Gastroesophageal sphincter (tissue), 4 donors: ENCODE data around the gene KAT7. TPM values are rescaled to one million over a fixed set of nuclear protein-coding genes. Genes with fewer than 3 reads are reported as not detected.

ENCODE experiments used
- ATAC-seq: fragments of 150-250 bp; one replicate; pipeline ENCODE4 v1.9.1; 2016; ENCODE audit warnings: mild to moderate bottlenecking, moderate library complexity
- H3K27ac ChIP-seq, 4 donors: fragments of 200-600 bp; sonication (generic) in 3 of 4; 1 replicate in 3 of 4; 2 replicates in 1 of 4; pipeline ENCODE4 v1.5.1; 2016 to 2019
- H3K27me3 ChIP-seq: fragments of 200-600 bp; sonication (generic); one replicate; pipeline ENCODE4 v1.5.1; 2019
- H3K36me3 ChIP-seq, 2 donors: fragments of 200-600 bp; sonication (generic); one replicate each; pipeline ENCODE4 v1.5.1; 2019; ENCODE audit warnings: control low read depth in 1 of 2
- H3K4me1 ChIP-seq, 3 donors: fragments of 200-600 bp; sonication (generic); 1 replicate in 2 of 3; 2 replicates in 1 of 3; pipeline ENCODE4 v1.5.1; 2016 to 2019; ENCODE audit warnings: control low read depth in 2 of 3
- H3K4me3 ChIP-seq, 2 donors: fragments of 200-600 bp; sonication (generic); one replicate each; pipeline ENCODE4 v1.5.1; 2019; ENCODE audit warnings: mild to moderate bottlenecking in 1 of 2, moderate library complexity in 1 of 2
- H3K9me3 ChIP-seq, 3 donors: fragments of 200-600 bp; sonication (generic); one replicate each; pipeline ENCODE4 v1.5.1; 2017 to 2019; ENCODE audit warnings: control low read depth in 2 of 3
- EP300 ChIP-seq: sonication (generic); formaldehyde crosslinking; IDR thresholded peaks from one replicate; pipeline ENCODE4 v1.6.1; 2017; ENCODE audit warnings: antibody characterized with exemption, mild to moderate bottlenecking
- POLR2A ChIP-seq, 2 donors: fragments of 450-650 bp; IDR thresholded peaks; one replicate each; pipeline ENCODE4 v1.6.1; 2017; ENCODE audit warnings: antibody characterized with exemption in 2 of 2, mild to moderate bottlenecking in 2 of 2, moderate library complexity in 1 of 2
- POLR2AphosphoS5 ChIP-seq: sonication (generic); formaldehyde crosslinking; IDR thresholded peaks from one replicate; pipeline ENCODE4 v1.6.1; 2017; ENCODE audit warnings: antibody characterized with exemption
- WGBS, 2 donors: methylation state at CpG; one replicate each; pipeline ENCODE4 v1.1.5; 2018; ENCODE audit warnings: low coverage in 1 of 2; 5-methylcytosine and 5-hydroxymethylcytosine counted together
- total RNA-seq, 4 donors: library from RNA; depleted of rRNA; stranded (reverse); fragments of >200 nt; gene quantifications; one replicate each; pipeline ENCODE4 v1.1.0, GENCODE V29; 2016
- TF ChIP-seq, protein P1 (sequence below), 4 experiments: fragments of 200-600 bp in 2 of 4; fragments of 450-650 bp in 2 of 4; sonication (generic) in 1 of 4; IDR thresholded peaks; one replicate each; pipeline ENCODE4 v1.5.1; 2017 to 2019; ENCODE audit warnings: antibody characterized with exemption in 4 of 4, mild to moderate bottlenecking in 2 of 4, moderate library complexity in 2 of 4

The KAT7 gene
- total RNA-seq, 4 donors from 2014 or later: 37.7 to 54.1 (median 46.1) TPM

DNA sequence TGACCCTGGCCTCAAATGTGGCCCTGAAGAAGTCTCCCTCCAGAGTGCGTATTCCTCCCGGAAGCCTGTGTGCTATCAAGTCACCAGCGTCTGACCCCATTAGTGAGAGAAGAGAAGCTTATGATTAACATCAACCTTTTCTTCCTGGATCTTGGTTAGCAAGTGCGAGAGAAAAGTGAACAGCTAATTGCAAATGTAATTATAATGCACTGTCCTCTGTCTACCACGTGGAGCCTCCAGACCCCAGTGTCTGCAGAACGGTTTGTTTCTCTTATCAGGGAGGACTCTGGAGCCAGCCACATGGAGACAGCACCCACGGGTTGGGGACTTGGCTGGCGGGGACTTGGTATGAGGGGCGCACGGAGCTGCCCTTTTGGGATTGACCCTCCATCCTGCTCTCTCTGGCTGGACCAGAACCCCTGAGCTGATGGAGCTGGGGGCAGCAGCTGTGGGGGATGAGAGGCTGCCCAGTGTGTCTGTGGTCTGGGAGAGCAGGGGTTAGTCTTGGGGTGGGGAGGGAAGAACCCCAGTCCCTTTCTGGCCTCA, 65.1 kb downstream of the KAT7 start:
- H3K27ac ChIP-seq: no peak overlapping the region
- peaks cover 0 to 19% (median 8%) of the 10 kb centered on the region in 3 donors for H3K4me1 ChIP-seq
- ATAC-seq: no peak
- H3K9me3 ChIP-seq: no peaks in the 10 kb centered on the region
- no peaks in the 10 kb centered on the region for H3K36me3 ChIP-seq
- H3K4me3 ChIP-seq: no peak overlapping the region
- H3K27me3 ChIP-seq: no peaks in the 10 kb centered on the region
- WGBS, 2 donors: 64 to 70% methylated on average over 3 to 4 of the region's 10 CpGs
- TF ChIP-seq POLR2AphosphoS5: no peak
- TF ChIP-seq, protein P1, sequence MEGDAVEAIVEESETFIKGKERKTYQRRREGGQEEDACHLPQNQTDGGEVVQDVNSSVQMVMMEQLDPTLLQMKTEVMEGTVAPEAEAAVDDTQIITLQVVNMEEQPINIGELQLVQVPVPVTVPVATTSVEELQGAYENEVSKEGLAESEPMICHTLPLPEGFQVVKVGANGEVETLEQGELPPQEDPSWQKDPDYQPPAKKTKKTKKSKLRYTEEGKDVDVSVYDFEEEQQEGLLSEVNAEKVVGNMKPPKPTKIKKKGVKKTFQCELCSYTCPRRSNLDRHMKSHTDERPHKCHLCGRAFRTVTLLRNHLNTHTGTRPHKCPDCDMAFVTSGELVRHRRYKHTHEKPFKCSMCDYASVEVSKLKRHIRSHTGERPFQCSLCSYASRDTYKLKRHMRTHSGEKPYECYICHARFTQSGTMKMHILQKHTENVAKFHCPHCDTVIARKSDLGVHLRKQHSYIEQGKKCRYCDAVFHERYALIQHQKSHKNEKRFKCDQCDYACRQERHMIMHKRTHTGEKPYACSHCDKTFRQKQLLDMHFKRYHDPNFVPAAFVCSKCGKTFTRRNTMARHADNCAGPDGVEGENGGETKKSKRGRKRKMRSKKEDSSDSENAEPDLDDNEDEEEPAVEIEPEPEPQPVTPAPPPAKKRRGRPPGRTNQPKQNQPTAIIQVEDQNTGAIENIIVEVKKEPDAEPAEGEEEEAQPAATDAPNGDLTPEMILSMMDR (IDR thresholded peaks at IDR 0.05): no peak
- no peak for TF ChIP-seq POLR2A (IDR thresholded peaks at IDR 0.05)
- TF ChIP-seq EP300: no peak

DNA sequence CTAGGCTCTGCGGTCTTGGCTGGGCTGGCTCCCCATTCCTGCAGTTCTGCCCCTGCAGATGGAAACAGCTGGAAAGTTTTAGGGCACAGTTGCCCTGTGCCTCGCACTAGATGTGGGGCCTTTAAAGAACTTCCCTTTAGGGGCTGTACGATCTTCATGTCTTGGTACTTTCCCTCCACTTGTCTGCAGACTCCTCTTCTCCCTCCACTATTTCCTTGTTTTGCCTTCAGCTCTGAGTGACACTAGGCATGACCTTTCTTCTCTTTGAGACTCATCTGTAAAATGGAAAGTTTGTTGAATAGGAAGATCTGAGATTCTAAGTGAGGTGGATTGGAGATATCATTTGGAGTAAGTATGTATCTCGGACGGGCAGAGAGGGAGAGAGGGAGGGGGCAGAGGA, 65.6 kb downstream of the KAT7 start:
- no peaks in the 10 kb centered on the region for H3K9me3 ChIP-seq
- 82 to 85% methylated on average over 3 to 4 of the region's 5 CpGs for WGBS, 2 donors
- H3K36me3 ChIP-seq: no peaks in the 10 kb centered on the region
- peaks cover 0 to 19% (median 8%) of the 10 kb centered on the region in 3 donors for H3K4me1 ChIP-seq
- no peak overlapping the region for H3K27ac ChIP-seq
- no peak for ATAC-seq
- no peaks in the 10 kb centered on the region for H3K27me3 ChIP-seq
- H3K4me3 ChIP-seq: no peak overlapping the region
- TF ChIP-seq POLR2AphosphoS5 (no peak), POLR2A (IDR thresholded peaks at IDR 0.05) (no peak), EP300 (no peak)
- TF ChIP-seq, protein P1 (IDR thresholded peaks at IDR 0.05): no peak

DNA sequence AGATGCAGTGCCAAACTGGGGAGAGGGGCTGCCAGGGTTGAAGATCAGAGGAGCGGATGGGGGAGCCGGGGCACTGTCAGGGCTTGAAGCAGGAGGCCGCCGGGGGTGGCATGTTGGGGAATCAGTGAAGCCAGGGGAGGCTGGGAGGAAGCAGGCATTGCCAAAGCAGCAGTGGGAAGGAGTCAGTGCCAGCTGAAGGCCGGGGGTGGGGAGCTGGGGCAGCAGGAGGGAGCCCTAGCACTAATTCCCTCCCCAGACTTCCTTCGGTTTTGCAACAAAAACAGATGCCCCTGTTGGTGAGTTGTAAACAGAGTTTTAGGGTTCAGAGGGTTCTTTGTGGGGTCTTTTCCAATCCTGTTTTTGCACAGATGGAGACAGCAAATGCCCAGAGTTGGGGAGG, 70.3 kb downstream of the KAT7 start:
- Histone ChIP-seq H3K27ac (no peak overlapping the region), H3K4me1 (peaks cover 0 to 8% (median 0%) of the 10 kb centered on the region in 3 donors), H3K36me3 (no peaks in the 10 kb centered on the region), H3K9me3 (no peaks in the 10 kb centered on the region), H3K4me3 (no peak overlapping the region), H3K27me3 (peaks cover 24% of the 10 kb centered on the region)
- TF ChIP-seq POLR2AphosphoS5 (no peak), EP300 (no peak), POLR2A (IDR thresholded peaks at IDR 0.05) (no peak)
- TF ChIP-seq, protein P1 (IDR thresholded peaks at IDR 0.05): no peak
- WGBS, 2 donors: 34 to 77% methylated on average over 4 to 6 of the region's 6 CpGs
- ATAC-seq: no peak

DNA sequence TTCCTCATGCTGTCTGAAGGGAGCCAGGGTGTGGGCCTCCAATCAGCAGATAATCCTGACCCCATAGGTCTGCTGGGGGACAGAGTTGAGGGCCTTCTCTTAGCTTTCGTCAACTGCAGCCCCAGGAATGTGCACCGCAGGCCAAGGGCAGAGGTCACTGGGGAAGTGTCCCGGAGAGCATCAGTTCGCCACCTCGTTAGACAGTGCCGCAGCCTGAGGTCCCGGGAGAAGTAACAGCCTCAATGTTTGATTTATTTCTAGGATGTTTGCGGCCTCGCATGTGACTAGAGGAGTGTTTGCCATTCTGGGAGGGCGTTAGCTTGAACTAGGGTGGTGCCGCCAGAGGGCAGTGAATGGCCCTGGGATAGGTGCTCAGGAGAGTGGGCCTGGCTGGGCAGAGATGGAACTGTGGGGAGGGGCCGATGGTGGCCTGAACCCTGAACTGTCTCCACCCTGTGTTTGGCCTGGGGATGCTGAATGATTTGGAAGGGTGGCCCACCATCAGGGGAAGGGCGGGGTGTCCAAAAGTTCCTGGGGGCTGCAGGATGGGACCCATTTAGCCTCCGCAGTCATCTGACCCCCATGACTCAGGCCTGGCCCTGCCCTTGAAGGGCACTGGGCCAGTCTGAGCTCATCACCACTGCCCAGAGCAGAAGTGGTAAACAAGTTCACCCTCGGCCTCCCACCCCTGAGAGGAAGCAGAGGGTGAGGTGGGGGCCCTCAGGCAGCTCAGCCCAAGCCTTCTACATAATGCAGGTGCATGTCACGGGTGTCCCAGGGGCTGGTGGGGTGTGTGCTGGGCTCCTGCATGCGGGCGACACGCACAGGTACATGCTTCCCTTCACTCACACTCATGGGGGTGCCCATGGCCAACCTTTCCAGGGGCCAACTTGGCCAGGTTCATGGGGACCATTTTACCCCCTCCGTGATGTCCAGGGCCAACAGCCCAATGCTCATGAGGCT, 71.8 kb downstream of the KAT7 start:
- Histone ChIP-seq H3K9me3 (no peaks in the 10 kb centered on the region), H3K4me3 (no peak overlapping the region), H3K27me3 (peaks cover 24% of the 10 kb centered on the region), H3K36me3 (no peaks in the 10 kb centered on the region), H3K27ac (no peak overlapping the region), H3K4me1 (peaks cover 0 to 8% (median 0%) of the 10 kb centered on the region in 3 donors)
- TF ChIP-seq, protein P1 (IDR thresholded peaks at IDR 0.05): no peak
- TF ChIP-seq EP300: no peak
- no peak for TF ChIP-seq POLR2AphosphoS5
- ATAC-seq: peak; percentile 24
- 68% methylated on average over 7 of the region's 20 CpGs; no CpG with 5 or more reads in 1 of the 2 donors for WGBS, 2 donors
